HEK293 (cell line): ENCODE results near the gene TNS3.
A peak's percentile ranks its signal among the peaks of the same experiment; 100 is the strongest.

ENCODE experiments used
- CTCF ChIA-PET: fragments of 350-600 bp; formaldehyde crosslinking; extraction: SDS; loops from one replicate; lab custom pipeline; 2021; ENCODE audit warnings: antibody characterized with exemption; lab: Yijun Ruan, JAX
- POLR2A ChIA-PET: fragments of 300-600 bp; formaldehyde crosslinking; extraction: SDS; loops from one replicate; lab custom pipeline; 2020; ENCODE audit warnings: antibody characterized with exemption, inconsistent platforms; lab: Yijun Ruan, JAX
- H3K27ac ChIP-seq: fragments of 200-500 bp; sonication (Bioruptor generic); 2 replicates; pipeline ENCODE4 v1.5.1; 2014; ENCODE audit warnings: low read depth, low read length, control low read depth, inconsistent platforms; ENCODE audit errors: extremely low read depth
- H3K36me3 ChIP-seq, 2 experiments: fragments of 200-500 bp in 1 of 2; sonication (Bioruptor generic) in 1 of 2; 1 replicate in 1 of 2; 2 replicates in 1 of 2; pipeline ENCODE4 v1.5.1; 2014 to 2017; ENCODE audit warnings: inconsistent platforms in 2 of 2, low read length in 2 of 2; ENCODE audit not compliant: control insufficient read depth in 2 of 2, insufficient read depth in 1 of 2
- H3K4me1 ChIP-seq: fragments of 200-500 bp; sonication (Bioruptor generic); 2 replicates; pipeline ENCODE4 v1.5.1; 2014; ENCODE audit warnings: mild to moderate bottlenecking, low read length, inconsistent platforms; ENCODE audit not compliant: control insufficient read depth, insufficient read depth
- H3K4me3 ChIP-seq: 2 replicates; pipeline ENCODE4 v1.5.1; 2011; ENCODE audit warnings: low read depth, mild to moderate bottlenecking, control low read depth, low read length, moderate library complexity
- H3K9me3 ChIP-seq: fragments of 200-500 bp; sonication (Bioruptor generic); 2 replicates; pipeline ENCODE4 v1.5.1; 2014; ENCODE audit warnings: low read depth, low read length, inconsistent platforms; ENCODE audit not compliant: control insufficient read depth, insufficient read depth
- EGR2 ChIP-seq: fragments of 450-650 bp; formaldehyde crosslinking; IDR thresholded peaks from 2 replicates; pipeline ENCODE4 v1.5.1; 2016; ENCODE audit warnings: low read depth, missing biosample characterization, missing genetic modification characterization
- FEZF1 ChIP-seq: fragments of 450-650 bp; formaldehyde crosslinking; IDR thresholded peaks from 2 replicates; pipeline ENCODE4 v1.5.1; 2016; ENCODE audit warnings: missing biosample characterization, missing genetic modification characterization
- GLI4 ChIP-seq: fragments of 450-650 bp; formaldehyde crosslinking; IDR thresholded peaks from 2 replicates; pipeline ENCODE4 v1.5.1; 2016; ENCODE audit warnings: missing biosample characterization, missing genetic modification characterization
- GLIS1 ChIP-seq: fragments of 450-650 bp; formaldehyde crosslinking; IDR thresholded peaks from 2 replicates; pipeline ENCODE4 v1.5.1; 2016; ENCODE audit warnings: missing biosample characterization, missing genetic modification characterization
- PRDM6 ChIP-seq: fragments of 450-650 bp; formaldehyde crosslinking; IDR thresholded peaks from 2 replicates; pipeline ENCODE4 v1.5.1; 2017; ENCODE audit warnings: missing biosample characterization, missing genetic modification characterization
- RBAK ChIP-seq: fragments of 450-650 bp; formaldehyde crosslinking; IDR thresholded peaks from 2 replicates; pipeline ENCODE4 v1.5.1; 2016; ENCODE audit warnings: missing biosample characterization, missing genetic modification characterization
- SALL2 ChIP-seq: fragments of 450-650 bp; formaldehyde crosslinking; IDR thresholded peaks from 2 replicates; pipeline ENCODE4 v1.5.0; 2017; ENCODE audit warnings: missing biosample characterization, mild to moderate bottlenecking, missing genetic modification characterization, borderline replicate concordance
- ZBTB26 ChIP-seq: fragments of 450-650 bp; formaldehyde crosslinking; optimal IDR thresholded peaks from 2 replicates; pipeline ENCODE3; 2016; ENCODE audit warnings: missing biosample characterization, mild to moderate bottlenecking, missing genetic modification characterization
- ZFHX2 ChIP-seq: fragments of 450-650 bp; formaldehyde crosslinking; conservative IDR thresholded peaks from 2 replicates; pipeline ENCODE4 v1.5.1; 2016; ENCODE audit warnings: missing biosample characterization, missing genetic modification characterization
- ZNF174 ChIP-seq: fragments of 450-650 bp; formaldehyde crosslinking; IDR thresholded peaks from 2 replicates; pipeline ENCODE4 v1.5.0; 2017; ENCODE audit warnings: missing biosample characterization, mild to moderate bottlenecking, missing genetic modification characterization
- ZNF221 ChIP-seq: fragments of 450-650 bp; formaldehyde crosslinking; IDR thresholded peaks from 2 replicates; pipeline ENCODE4 v1.5.1; 2017; ENCODE audit warnings: missing biosample characterization, missing genetic modification characterization, borderline replicate concordance
- ZNF341 ChIP-seq: fragments of 450-650 bp; formaldehyde crosslinking; IDR thresholded peaks from 2 replicates; pipeline ENCODE4; 2016; ENCODE audit warnings: low read depth, missing biosample characterization, missing genetic modification characterization
- ZNF518A ChIP-seq: fragments of 450-650 bp; formaldehyde crosslinking; conservative IDR thresholded peaks from 2 replicates; pipeline ENCODE4 v1.5.1; 2016; ENCODE audit warnings: low read depth, missing biosample characterization, missing genetic modification characterization
- ZNF571 ChIP-seq: fragments of 450-650 bp; formaldehyde crosslinking; IDR thresholded peaks from 2 replicates; pipeline ENCODE4 v1.5.0; 2017; ENCODE audit warnings: missing biosample characterization, missing genetic modification characterization
- ZNF701 ChIP-seq: fragments of 450-650 bp; formaldehyde crosslinking; IDR thresholded peaks from 2 replicates; pipeline ENCODE4 v1.5.1; 2016; ENCODE audit warnings: missing biosample characterization, missing genetic modification characterization
- ZNF768 ChIP-seq: fragments of 450-650 bp; formaldehyde crosslinking; IDR thresholded peaks from 2 replicates; pipeline ENCODE4 v1.5.1; 2018; ENCODE audit warnings: missing biosample characterization, mild to moderate bottlenecking, missing genetic modification characterization
- ZNF776 ChIP-seq: fragments of 450-650 bp; formaldehyde crosslinking; IDR thresholded peaks from 2 replicates; pipeline ENCODE4 v1.5.0; 2017; ENCODE audit warnings: missing biosample characterization, missing genetic modification characterization, borderline replicate concordance

Gene TNS3

GRCh38 chr7:47478017-47478344, 103.9 kb downstream of the TNS3 start:
- H3K27ac ChIP-seq = no peak overlapping the region
- peaks cover 13% of the 10 kb centered on the region for H3K4me1 ChIP-seq
- POLR2A ChIA-PET = no interaction called here
- CTCF ChIA-PET = interaction anchor here (0.5 kb wide), 1 partner anchor 60 kb away, joined by 3 read pairs; no protein-coding TSS in a partner anchor
- no peaks in the 10 kb centered on the region for H3K36me3 ChIP-seq
- no peak overlapping the region for H3K4me3 ChIP-seq
- no peaks in the 10 kb centered on the region for H3K9me3 ChIP-seq
- TF ChIP-seq ZNF776 (tag by site-specific recombination) = no peak
- TF ChIP-seq GLI4 (tag by site-specific recombination) = no peak
- TF ChIP-seq EGR2 (tag by site-specific recombination) = peak; percentile 68; the same call in 1 of the 2 replicates
- no peak for TF ChIP-seq GLIS1 (tag by site-specific recombination)
- TF ChIP-seq FEZF1 (tag by site-specific recombination) = no peak
- TF ChIP-seq ZNF518A (tag by site-specific recombination) = no peak
- no peak for TF ChIP-seq ZNF571
- no peak for TF ChIP-seq ZNF341 (tag by site-specific recombination)
- TF ChIP-seq ZNF221 = no peak
- no peak for TF ChIP-seq ZNF174 (tag by site-specific recombination)
- no peak for TF ChIP-seq SALL2 (tag by site-specific recombination)
- peak; percentile 72 for TF ChIP-seq ZFHX2 (tag by site-specific recombination)
- TF ChIP-seq, all 188 proteins: peak for 2

GRCh38 chr7:47477191-47478016, 104.5 kb downstream of the TNS3 start:
- ChIA-PET POLR2A (no interaction called here), CTCF (interaction anchor here (0.5 to 0.9 kb wide), 2 partner anchors 49 to 59 kb away, joined by 3 read pairs; no protein-coding TSS in a partner anchor)
- no peaks in the 10 kb centered on the region for H3K36me3 ChIP-seq
- H3K9me3 ChIP-seq = no peaks in the 10 kb centered on the region
- no peak for TF ChIP-seq RBAK
- TF ChIP-seq ZBTB26 = no peak
- no peak for TF ChIP-seq FEZF1 (tag by site-specific recombination)
- no peak for TF ChIP-seq ZNF701
- TF ChIP-seq ZNF768 (tag by site-specific recombination) = no peak
- no peak for TF ChIP-seq PRDM6 (tag by site-specific recombination)
- no peak overlapping the region for H3K27ac ChIP-seq
- H3K4me3 ChIP-seq = no peak overlapping the region
- peaks cover 11% of the 10 kb centered on the region for H3K4me1 ChIP-seq
